Activated T-helper 17 cell treated with anti-CD3 and anti-CD28 coated beads, Interleukin-2, amount 50 U/mL, for 72 hours (primary cell): ENCODE data around the gene CCR6. TPM values are rescaled to one million over a fixed set of nuclear protein-coding genes. Genes with fewer than 3 reads are reported as not detected.

Source experiments
- ATAC-seq: fragments of 150-1000 bp; cut with Tn5 transposase; replicated peaks from 2 replicates; pipeline ENCODE4 v1.10.0; 2021; ENCODE audit warnings: mild to moderate bottlenecking, moderate library complexity
- H3K27ac Mint-ChIP-seq: one replicate; pipeline ENCODE4 v1.8.0; 2022; ENCODE audit warnings: mixed read lengths
- H3K27me3 Mint-ChIP-seq: one replicate; pipeline ENCODE4 v1.8.0; 2022; ENCODE audit warnings: mixed read lengths
- H3K36me3 Mint-ChIP-seq: one replicate; pipeline ENCODE4 v1.8.0; 2022; ENCODE audit warnings: low read depth, mild to moderate bottlenecking, mixed read lengths
- H3K4me1 Mint-ChIP-seq: one replicate; pipeline ENCODE4 v1.8.0; 2022; ENCODE audit warnings: mixed read lengths
- H3K4me3 Mint-ChIP-seq: one replicate; pipeline ENCODE4 v1.8.0; 2022; ENCODE audit warnings: mild to moderate bottlenecking, mixed read lengths
- H3K9me3 Mint-ChIP-seq: one replicate; pipeline ENCODE4 v1.8.0; 2022; ENCODE audit warnings: mixed read lengths
- total RNA-seq, 2 donors: library from RNA; stranded (reverse); gene quantifications; one replicate each; pipeline ENCODE4 v1.2.3, GENCODE V29; 2022

The CCR6 gene
- total RNA-seq, 2 donors from 2014 or later: 31.5 to 55.7 TPM

DNA sequence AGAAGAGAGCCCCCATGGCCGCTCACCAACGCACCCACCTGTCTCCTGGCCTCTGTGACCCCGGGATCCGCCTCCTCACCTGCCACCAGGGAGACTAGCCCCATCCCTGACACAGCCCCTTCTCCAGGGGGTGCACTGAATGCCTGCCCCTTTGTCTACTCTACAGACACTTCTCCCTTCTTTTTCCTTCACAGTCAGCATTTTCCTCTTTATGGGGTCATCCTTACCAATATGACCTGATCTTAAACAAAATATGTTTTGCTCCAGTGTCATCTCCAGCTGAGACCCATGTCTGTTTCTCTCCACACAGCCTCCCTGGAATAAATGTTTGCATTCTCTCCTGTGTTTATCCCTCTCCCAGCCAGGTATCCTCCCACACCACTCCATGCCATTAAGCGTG, 14.6 kb upstream of the CCR6 start:
- Mint-ChIP-seq H3K4me1 (peaks cover 37% of the 10 kb centered on the region), H3K27me3 (no peaks in the 10 kb centered on the region), H3K27ac (peak overlapping the region; percentile 54), H3K36me3 (peaks cover 20% of the 10 kb centered on the region), H3K4me3 (peak overlapping the region; percentile 56), H3K9me3 (no peaks in the 10 kb centered on the region)
- no peak for ATAC-seq

DNA sequence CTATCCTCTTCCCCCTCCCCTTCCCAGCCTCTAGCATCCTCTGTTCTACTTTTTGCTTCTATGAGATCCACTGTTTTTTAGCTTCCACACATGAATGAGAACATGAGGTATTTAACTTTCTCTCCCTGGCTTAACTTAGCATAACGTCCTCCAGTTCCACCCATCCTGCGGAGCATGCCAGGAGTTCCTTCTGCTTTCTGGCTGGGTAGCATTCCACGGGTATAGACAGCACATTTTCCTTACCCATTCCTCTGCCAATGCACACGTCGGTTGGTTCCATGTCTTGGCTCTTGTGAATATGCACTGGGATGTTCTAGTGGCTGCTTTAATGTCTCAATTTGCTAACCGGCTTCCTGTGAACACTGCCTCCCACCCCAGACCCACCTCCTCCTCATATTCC, 13.2 kb upstream of the CCR6 start:
- H3K4me1 Mint-ChIP-seq: peaks cover 39% of the 10 kb centered on the region
- peak overlapping the region; percentile 92 for H3K4me3 Mint-ChIP-seq
- H3K27me3 Mint-ChIP-seq: no peaks in the 10 kb centered on the region
- no peak for ATAC-seq
- H3K9me3 Mint-ChIP-seq: no peaks in the 10 kb centered on the region
- H3K36me3 Mint-ChIP-seq: peaks cover 34% of the 10 kb centered on the region
- H3K27ac Mint-ChIP-seq: peak overlapping the region; percentile 20

DNA sequence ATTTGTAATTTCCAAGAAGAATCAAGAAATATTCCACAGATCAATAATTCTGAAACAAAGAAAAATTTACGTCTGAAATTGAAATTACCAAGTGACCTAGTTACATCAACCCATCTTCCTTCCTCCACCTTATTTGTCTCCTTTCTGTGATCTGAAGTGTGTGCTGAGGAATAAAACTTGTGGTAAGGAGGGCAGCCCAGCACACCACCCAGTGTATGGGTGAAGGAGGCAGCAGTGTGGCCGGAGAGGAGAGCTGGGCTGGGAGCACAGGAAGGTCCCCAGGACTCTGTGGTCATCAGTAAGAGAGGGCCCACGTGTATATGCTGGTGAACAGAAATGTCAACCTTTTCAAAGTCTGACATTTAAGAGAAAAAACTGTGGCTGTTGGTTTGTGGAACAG, 11.3 kb upstream of the CCR6 start:
- Mint-ChIP-seq H3K27ac (peak overlapping the region; percentile 95), H3K36me3 (peaks cover 53% of the 10 kb centered on the region), H3K4me3 (peak overlapping the region; percentile 92)

DNA sequence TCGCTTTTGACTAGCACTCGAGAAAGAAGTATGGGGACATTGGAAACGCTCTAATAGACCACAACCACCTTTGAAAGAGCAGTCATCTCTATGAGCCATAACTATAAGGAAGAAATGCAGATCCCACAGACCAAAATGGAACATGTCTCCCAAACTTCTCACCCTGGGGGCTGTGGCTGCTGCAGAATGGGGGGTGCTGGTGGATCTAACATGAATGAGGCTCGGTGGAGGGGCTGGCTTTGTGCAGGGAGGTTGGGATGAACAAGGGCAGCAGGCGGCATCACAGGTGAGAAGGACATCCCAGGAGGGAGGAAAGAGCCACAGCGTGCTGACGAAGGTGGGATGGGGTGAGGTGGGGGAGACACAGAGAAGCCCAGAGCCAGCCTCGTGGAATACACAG, 10.5 kb upstream of the CCR6 start:
- no peak for ATAC-seq
- Mint-ChIP-seq H3K27me3 (no peaks in the 10 kb centered on the region), H3K9me3 (no peaks in the 10 kb centered on the region), H3K36me3 (peaks cover 61% of the 10 kb centered on the region), H3K4me1 (peaks cover 52% of the 10 kb centered on the region), H3K4me3 (peak overlapping the region; percentile 92), H3K27ac (peak overlapping the region; percentile 95)

More for the DNA sequence above, 11.3 kb upstream of the CCR6 start:
- no peaks in the 10 kb centered on the region for H3K9me3 Mint-ChIP-seq
- no peaks in the 10 kb centered on the region for H3K27me3 Mint-ChIP-seq
- peak; percentile 27 for ATAC-seq
- peaks cover 56% of the 10 kb centered on the region for H3K4me1 Mint-ChIP-seq

DNA sequence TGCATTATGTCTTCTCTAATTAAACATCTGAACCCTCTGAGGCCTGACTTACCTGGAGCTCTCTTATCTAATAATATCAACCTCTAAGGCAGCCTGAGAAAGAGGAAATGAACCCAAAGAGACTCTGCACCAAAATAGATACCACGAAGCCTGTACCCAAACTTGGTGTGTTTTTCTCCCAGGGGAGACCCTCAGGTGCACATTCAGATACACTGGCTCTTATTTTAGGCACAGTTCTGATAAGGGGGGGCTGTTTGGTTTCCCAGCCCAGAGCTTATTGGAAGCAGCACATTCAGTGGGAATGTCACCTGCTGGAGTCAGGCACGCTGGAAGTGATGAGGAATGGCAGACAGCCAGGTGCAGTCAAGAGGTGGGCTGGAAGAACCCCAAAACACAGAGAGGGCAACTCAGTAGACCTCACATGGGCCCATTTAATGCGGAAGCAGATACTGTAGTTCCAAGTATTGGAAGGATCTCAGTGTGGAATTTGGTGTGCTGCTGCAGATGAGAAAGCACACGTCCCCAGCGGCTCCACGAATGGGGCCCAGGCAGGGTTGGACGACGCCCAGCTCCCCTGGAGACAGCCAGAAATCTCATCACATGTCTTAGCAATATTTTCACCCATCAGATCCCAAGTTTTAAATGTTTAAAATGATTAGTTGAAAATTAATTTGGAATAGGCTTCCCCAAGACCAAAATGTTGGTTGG, 9.7 kb upstream of the CCR6 start:
- ATAC-seq: no peak
- Mint-ChIP-seq H3K4me3 (peak overlapping the region; percentile 92), H3K27me3 (no peaks in the 10 kb centered on the region), H3K36me3 (peaks cover 69% of the 10 kb centered on the region), H3K9me3 (no peaks in the 10 kb centered on the region), H3K4me1 (peaks cover 54% of the 10 kb centered on the region), H3K27ac (peak overlapping the region; percentile 95)

DNA sequence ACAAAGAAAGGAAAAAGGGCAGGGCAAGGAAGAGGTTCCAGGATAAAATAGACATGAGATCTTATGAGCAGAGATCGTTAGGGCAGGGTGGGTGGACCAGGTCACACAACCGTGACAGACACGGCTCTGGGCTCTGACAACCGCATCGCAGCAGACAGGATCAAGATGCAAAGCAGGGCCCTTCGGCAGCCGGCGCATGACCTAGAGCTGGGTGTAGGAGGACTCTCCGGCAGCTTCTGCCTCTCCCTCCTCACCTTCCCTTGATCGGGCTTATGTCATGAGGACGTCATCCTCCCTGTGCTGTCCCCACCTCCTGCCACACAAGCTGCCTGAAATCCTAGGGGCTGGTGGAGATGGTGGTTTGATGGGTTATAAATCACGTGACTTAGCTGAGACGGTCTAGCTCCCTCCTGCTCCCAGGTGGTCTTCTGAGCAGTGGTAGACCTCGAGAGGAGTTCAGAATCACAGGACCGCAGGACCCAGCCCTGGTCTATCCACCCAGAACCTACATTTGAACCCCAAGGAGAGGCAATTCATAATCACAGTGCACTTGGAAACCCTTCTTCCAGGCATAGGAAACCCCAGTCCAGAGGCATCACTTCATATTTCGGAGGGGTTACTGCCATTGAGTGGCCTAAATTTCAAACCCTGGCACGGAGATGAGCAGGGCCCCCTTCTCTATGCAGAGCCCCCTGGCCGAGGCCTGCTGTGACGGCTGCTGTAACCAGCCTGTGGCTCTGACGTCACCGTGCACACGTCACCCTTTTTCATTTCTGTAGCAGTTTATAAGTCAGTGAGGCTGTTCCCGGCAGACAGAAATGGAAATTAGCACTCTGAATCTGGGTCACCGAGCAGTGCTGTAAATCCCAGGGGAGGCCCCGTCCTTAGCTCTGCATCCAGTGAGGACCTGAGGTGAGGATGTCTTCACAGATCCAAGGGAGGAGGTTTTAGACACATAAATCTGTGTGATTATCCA, 8.7 kb upstream of the CCR6 start:
- H3K27me3 Mint-ChIP-seq: no peaks in the 10 kb centered on the region
- H3K36me3 Mint-ChIP-seq: peaks cover 79% of the 10 kb centered on the region
- peak overlapping the region; percentile 95 for H3K27ac Mint-ChIP-seq
- H3K4me3 Mint-ChIP-seq: peak overlapping the region; percentile 92
- ATAC-seq: peak; percentile 65
- H3K4me1 Mint-ChIP-seq: peaks cover 60% of the 10 kb centered on the region
- no peaks in the 10 kb centered on the region for H3K9me3 Mint-ChIP-seq

DNA sequence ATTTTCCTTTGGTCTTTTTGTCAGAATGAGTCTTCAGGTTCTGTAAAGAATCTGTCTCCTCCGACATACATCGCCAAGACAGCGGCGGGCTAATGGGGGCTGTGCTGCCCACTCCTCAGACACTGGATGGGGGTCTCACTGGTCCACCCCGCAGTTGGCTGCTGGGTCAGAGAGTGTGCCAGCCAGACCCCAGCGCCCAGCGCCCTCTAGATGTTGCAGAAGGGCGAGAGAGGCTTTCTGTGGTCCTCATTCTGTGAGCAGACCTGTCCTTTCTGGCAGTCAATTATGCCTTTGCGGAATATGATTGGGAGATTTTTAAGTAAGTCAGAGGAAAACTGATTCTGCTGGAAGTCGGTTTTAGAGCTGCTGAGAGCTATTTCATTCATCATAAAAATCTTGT, 7.8 kb upstream of the CCR6 start:
- Mint-ChIP-seq H3K36me3 (peaks cover 87% of the 10 kb centered on the region), H3K4me1 (peaks cover 56% of the 10 kb centered on the region), H3K9me3 (no peaks in the 10 kb centered on the region), H3K27me3 (no peaks in the 10 kb centered on the region), H3K4me3 (peak overlapping the region; percentile 92), H3K27ac (peak overlapping the region; percentile 95)
- no peak for ATAC-seq

DNA sequence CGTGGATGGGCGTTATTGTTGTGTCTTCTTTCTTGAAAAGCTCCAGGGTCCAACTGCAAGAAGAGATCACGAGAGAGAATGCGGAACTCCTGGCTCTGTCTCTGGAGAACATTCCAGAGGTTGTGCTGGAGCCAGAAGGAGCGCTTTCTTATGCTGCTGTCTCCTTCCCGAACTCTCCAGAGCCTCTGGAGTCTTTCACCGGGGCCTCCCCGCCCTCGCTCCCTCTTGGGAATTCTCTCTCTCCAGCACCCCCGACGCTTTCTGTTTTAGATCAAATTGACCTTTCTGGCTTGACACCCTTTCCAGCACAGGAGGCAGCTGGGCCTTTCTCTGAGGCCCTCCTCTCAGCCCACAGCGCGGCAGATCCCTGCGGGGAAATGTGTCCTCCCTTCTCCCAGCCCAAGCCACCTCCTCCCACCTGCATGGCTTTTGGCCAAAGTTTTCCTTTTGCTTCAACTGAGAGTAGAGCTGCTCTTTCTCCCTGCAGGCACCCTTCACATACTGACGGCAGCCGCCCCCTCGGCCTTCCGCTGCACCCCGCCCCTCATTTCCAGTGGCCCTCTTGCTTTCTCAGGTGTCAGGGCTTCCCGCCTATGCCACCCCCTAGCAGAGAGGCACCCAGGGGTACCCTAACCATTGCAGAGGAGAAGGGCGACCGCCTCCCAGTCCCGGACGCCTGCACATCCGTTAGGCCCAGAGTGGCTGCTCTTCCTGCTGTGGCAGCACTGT, 6.6 kb upstream of the CCR6 start:
- Mint-ChIP-seq H3K9me3 (no peaks in the 10 kb centered on the region), H3K4me1 (peaks cover 57% of the 10 kb centered on the region), H3K27me3 (no peaks in the 10 kb centered on the region), H3K36me3 (peaks cover 98% of the 10 kb centered on the region), H3K27ac (peak overlapping the region; percentile 95), H3K4me3 (peak overlapping the region; percentile 92)
- ATAC-seq: no peak

DNA sequence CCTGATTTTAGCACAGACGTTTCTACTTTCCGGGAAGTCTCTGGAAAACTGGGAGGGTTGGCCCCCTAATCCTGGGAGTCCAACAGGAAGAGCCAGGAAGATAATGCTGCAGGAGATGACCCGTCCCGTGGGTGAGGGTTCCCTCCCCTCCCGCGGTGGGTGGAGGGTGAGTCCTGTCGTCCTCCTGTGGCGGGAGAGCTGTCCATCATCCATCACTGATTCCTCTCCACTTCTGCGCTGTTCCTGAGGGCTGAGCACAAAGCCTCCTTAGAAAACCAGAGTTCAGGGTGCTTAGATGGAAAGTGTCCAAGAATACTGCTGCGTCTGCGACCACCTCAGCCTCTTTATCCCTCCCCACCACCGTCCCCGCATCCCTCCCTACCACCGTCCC, 6.1 kb upstream of the CCR6 start:
- Mint-ChIP-seq H3K27ac (peak overlapping the region; percentile 95), H3K27me3 (no peaks in the 10 kb centered on the region), H3K4me3 (peak overlapping the region; percentile 92), H3K4me1 (peaks cover 59% of the 10 kb centered on the region), H3K9me3 (no peaks in the 10 kb centered on the region), H3K36me3 (peaks cover 98% of the 10 kb centered on the region)
- no peak for ATAC-seq

DNA sequence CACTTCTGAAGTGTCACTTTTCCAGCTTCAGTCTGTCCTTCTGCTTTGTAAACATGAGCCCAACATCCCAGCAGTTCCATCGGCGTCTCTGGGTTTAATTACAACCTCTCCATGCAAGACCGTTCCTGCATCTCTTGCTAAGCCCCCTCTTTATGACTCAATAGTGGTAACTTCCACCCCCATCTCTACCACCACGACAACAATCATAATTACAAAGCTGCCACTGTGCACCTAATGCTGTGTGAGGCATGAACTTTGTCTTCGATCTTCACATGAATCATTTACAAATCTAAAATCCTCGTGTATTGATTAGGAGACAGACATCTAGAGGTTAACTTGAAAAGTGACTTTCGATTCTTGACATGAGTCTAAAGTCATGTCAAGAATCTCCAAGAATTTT, 4.9 kb upstream of the CCR6 start:
- H3K4me3 Mint-ChIP-seq: peak overlapping the region; percentile 92
- peaks cover 98% of the 10 kb centered on the region for H3K36me3 Mint-ChIP-seq
- H3K9me3 Mint-ChIP-seq: no peaks in the 10 kb centered on the region
- H3K27me3 Mint-ChIP-seq: no peaks in the 10 kb centered on the region
- peak overlapping the region; percentile 85 for H3K27ac Mint-ChIP-seq
- H3K4me1 Mint-ChIP-seq: peaks cover 68% of the 10 kb centered on the region
- peak; percentile 32 for ATAC-seq

DNA sequence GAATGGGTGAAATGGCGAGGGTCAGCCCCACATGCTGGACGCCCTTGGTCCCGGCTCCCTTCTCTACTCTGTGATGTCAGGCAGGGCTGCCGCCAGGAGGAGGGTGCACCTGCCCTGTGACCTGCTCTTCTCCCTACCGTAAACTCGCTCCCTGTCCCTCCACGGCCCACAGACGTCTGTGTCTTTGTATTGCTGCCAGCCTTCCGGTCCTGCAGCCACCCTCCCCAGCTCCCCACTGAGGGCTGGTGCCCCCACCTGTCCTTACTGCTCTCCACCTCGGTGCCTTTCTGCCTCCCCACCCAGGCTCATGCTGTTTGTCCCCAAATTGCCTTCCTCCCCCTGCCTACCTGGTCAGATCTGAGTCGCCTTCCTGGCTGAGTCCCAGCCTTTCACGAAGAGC, 4.1 kb upstream of the CCR6 start:
- peak overlapping the region; percentile 92 for H3K4me3 Mint-ChIP-seq
- H3K9me3 Mint-ChIP-seq: no peaks in the 10 kb centered on the region
- no peak for ATAC-seq
- peak overlapping the region; percentile 85 for H3K27ac Mint-ChIP-seq
- peaks cover 98% of the 10 kb centered on the region for H3K36me3 Mint-ChIP-seq
- no peaks in the 10 kb centered on the region for H3K27me3 Mint-ChIP-seq
- H3K4me1 Mint-ChIP-seq: peaks cover 70% of the 10 kb centered on the region

DNA sequence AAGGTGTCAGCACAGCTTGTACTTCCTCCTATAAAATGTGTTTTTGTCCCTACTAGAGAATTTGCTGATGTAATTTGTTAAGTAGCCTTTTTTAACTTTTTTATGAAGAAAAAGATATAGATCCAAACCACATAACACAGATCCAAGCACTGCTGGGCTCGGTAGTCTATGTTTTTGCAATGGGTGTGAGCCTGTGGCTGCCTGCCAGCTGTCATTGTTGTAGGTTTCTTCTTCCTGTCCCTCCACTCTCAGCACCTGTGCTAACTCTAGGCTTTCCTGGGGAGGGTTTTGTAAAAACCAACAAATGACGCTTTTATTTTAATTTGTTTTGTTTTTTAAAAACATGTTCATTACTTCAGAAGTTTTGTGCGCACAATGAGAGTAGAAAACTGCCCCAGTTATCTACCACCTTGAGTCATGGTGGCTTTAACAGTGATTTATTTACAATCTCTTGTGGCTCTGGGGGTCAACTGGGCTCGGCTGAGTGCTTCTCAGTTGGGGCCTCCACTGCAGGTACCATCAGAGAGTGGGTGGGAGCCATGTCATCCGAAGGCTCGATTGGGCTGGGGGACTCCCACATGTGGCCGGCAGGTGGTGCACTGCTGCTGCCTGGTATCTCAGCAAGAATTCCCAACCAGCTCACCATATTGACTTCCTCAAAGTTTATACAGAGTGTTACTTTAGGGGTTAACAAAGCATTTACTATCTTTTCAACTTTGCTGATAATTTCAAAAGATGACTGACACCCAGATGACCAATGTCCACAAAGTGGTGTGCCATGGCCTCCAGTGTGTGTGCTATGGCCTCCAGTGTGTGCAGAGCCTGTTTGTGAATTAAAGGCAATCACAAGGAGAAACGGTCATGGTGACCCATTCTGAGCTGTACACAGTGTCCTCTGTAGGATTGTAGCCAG, 3.0 kb upstream of the CCR6 start:
- peak; percentile 37 for ATAC-seq
- Mint-ChIP-seq H3K4me3 (peak overlapping the region; percentile 92), H3K27ac (peak overlapping the region; percentile 85), H3K9me3 (no peaks in the 10 kb centered on the region), H3K27me3 (no peaks in the 10 kb centered on the region), H3K4me1 (peaks cover 74% of the 10 kb centered on the region), H3K36me3 (peaks cover 98% of the 10 kb centered on the region)

DNA sequence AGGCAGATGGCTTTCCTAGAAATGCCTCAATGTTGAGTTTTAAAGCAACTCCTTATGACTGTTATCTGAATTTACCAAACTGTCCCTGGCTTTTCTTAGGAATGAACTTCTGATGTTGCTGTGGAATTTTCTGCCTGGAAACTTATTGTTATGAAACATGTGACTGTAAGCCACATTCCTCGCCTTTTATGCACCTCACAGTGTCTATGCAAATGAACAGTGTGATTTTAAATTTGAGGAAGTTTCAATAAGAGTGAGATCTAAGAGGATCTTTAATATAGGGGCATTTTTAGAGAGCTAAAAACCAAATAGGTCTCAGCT, 2.4 kb upstream of the CCR6 start:
- Mint-ChIP-seq H3K27me3 (no peaks in the 10 kb centered on the region), H3K9me3 (no peaks in the 10 kb centered on the region), H3K4me1 (peaks cover 72% of the 10 kb centered on the region), H3K4me3 (peak overlapping the region; percentile 92), H3K27ac (peak overlapping the region; percentile 82), H3K36me3 (peaks cover 98% of the 10 kb centered on the region)
- no peak for ATAC-seq
